M059J (cell line): ENCODE measurements around the gene CFLAR. TPM values are rescaled to one million over a fixed set of nuclear protein-coding genes. Genes with fewer than 3 reads are reported as not detected.
"Not testable (repeated sequence)": the region's sequence is repeated elsewhere in the genome, so short reads cannot be mapped to it uniquely, and the experiment has no call there.

Experiments
- DNase-seq: peaks from one replicate; pipeline ENCODE4 v3.0.0-alpha.2; 2012; ENCODE audit warnings: low read depth
- total RNA-seq: library from RNA; depleted of rRNA; stranded (reverse); fragments of >200 nt; shearing (Covaris generic); gene quantifications from 2 replicates; pipeline ENCODE4 v1.2.3, GENCODE V29; 2014

CFLAR gene
- total RNA-seq, 1 experiment from 2014 or later: 27.0 TPM

GRCh38 chr2:201149064-201149820, 33.3 kb downstream of the CFLAR start:
- DNase-seq: peak; percentile 89

- peak; percentile 76 for DNase-seq
Measured at GRCh38 chr2:201149821-201150165, 33.8 kb downstream of the CFLAR start.

- DNase-seq: peak; percentile 26
Measured at GRCh38 chr2:201150454-201151020, 34.6 kb downstream of the CFLAR start.

- DNase-seq: peak; percentile 84
Measured at GRCh38 chr2:201151127-201151981, 35.4 kb downstream of the CFLAR start.

- DNase-seq: no peak
Measured at GRCh38 chr2:201152517-201152916, 36.6 kb downstream of the CFLAR start.

GRCh38 chr2:201152999-201153815, 37.2 kb downstream of the CFLAR start:
- DNase-seq: no peak

GRCh38 chr2:201154615-201155399, 38.8 kb downstream of the CFLAR start:
- DNase-seq: no peak

- no peak for DNase-seq
Measured at GRCh38 chr2:201156036-201156435, 40.1 kb downstream of the CFLAR start.

- DNase-seq: no peak
Measured at GRCh38 chr2:201156640-201157039, 40.7 kb downstream of the CFLAR start.

- DNase-seq: peak; percentile 15
Measured at GRCh38 chr2:201157694-201158093, 41.7 kb downstream of the CFLAR start.

- peak; percentile 83 for DNase-seq
Measured at GRCh38 chr2:201158111-201158929, 42.4 kb downstream of the CFLAR start.

GRCh38 chr2:201164166-201164565, 48.2 kb downstream of the CFLAR start:
- DNase-seq: no peak

- no peak for DNase-seq
Measured at GRCh38 chr2:201167546-201167945, 51.6 kb downstream of the CFLAR start.

GRCh38 chr2:201168496-201168895, 52.5 kb downstream of the CFLAR start:
- not testable (repeated sequence) for DNase-seq

GRCh38 chr2:201171259-201171814, 55.4 kb downstream of the CFLAR start:
- DNase-seq: no peak

GRCh38 chr2:201172279-201172678, 56.3 kb downstream of the CFLAR start:
- no peak for DNase-seq

GRCh38 chr2:201174687-201175086, 58.7 kb downstream of the CFLAR start:
- DNase-seq: no peak

- no peak for DNase-seq
Measured at GRCh38 chr2:201176081-201176481, 60.1 kb downstream of the CFLAR start.

GRCh38 chr2:201180010-201180409, 64.0 kb downstream of the CFLAR start:
- DNase-seq: no peak
